GM12874 (cell line): Measurements from ENCODE around the gene NDEL1.

ENCODE experiments used
- TF ChIP-seq, protein P1 (sequence below): IDR thresholded peaks from 2 replicates; pipeline ENCODE4 v1.5.1; 2011; ENCODE audit warnings: low read depth, mild to moderate bottlenecking, control low read depth, low read length, moderate library complexity; ENCODE audit not compliant: insufficient read depth

Gene NDEL1

DNA sequence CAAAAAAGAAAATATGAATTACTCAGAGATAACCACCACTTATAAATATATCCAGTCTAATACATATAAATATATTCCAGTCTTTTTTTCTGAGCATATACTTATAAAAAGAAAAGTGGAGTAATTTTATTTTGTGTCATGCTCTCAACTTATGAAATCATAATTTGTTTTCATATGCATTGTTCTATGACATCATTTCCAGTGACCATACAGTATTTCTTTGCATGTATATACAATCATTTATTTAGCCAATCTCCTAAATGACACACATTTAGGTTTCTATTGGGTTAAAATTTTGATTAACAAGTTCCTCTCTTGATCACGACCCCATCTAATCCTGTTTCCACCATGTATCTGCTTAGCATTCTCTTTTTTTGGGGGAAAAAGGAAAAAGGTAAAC, 16.4 kb upstream of the NDEL1 start:
- TF ChIP-seq, protein P1, sequence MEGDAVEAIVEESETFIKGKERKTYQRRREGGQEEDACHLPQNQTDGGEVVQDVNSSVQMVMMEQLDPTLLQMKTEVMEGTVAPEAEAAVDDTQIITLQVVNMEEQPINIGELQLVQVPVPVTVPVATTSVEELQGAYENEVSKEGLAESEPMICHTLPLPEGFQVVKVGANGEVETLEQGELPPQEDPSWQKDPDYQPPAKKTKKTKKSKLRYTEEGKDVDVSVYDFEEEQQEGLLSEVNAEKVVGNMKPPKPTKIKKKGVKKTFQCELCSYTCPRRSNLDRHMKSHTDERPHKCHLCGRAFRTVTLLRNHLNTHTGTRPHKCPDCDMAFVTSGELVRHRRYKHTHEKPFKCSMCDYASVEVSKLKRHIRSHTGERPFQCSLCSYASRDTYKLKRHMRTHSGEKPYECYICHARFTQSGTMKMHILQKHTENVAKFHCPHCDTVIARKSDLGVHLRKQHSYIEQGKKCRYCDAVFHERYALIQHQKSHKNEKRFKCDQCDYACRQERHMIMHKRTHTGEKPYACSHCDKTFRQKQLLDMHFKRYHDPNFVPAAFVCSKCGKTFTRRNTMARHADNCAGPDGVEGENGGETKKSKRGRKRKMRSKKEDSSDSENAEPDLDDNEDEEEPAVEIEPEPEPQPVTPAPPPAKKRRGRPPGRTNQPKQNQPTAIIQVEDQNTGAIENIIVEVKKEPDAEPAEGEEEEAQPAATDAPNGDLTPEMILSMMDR, result no peak

DNA sequence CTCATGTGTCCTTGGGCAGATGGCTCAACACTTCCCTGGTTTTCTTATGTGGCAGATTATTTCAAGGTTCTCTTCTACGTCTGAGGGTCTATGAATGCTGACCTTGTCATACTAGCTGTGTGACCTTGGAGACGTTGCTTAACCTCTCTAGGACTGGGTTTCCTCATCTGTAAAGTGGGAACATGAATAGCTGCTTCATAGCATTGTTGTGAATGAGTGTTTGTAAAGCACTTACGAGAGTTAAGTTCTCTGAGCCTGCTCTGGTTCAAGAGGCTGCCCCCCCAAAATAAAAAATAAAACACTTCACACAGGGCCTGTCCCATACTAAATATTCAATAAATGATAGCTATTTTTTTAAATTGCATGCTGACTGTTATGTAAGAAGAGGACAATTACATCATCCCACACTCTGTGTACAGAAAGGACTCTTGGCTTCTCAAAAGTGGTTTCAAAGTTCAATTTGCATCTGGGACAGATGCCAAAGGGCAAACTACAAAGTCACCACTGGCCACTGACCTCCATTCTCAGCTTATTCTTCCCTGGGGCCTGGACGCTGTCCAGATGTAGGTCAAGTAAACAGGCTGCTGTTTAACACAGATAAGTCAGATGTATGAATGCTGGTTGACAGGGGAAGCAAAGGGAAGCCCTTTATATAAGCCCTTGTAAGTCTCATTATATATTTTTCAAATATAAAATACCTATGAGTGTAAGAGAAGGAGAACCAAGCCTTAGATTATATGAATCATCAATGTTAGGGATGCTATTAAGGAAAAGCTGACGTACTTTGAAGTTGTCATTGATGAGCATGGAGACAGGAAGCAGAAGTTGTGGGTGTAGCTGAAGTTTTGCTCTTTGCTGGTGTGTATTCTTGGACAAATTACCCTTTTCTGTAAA, 15.4 kb upstream of the NDEL1 start:
- TF ChIP-seq, protein P1, result no peak

DNA sequence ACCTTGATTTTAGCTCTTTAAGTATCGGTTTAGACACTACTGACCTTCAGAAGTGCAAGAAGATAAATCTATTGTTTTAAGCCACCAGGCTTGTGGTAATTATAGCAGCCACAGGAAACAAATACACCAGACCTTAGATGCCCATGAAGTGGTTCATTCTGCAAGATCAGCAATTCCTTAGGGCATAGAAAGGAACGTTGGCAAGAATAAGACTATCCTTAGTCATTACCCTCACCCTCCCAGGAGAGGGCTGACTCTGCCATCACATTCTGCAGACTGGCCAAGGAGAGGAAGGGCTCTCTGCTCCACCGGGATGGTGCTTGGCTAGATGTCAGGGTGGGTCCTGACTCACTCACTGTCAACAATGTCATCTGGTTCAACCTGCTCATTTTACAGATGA, 14.1 kb upstream of the NDEL1 start:
- TF ChIP-seq, protein P1, result no peak

DNA sequence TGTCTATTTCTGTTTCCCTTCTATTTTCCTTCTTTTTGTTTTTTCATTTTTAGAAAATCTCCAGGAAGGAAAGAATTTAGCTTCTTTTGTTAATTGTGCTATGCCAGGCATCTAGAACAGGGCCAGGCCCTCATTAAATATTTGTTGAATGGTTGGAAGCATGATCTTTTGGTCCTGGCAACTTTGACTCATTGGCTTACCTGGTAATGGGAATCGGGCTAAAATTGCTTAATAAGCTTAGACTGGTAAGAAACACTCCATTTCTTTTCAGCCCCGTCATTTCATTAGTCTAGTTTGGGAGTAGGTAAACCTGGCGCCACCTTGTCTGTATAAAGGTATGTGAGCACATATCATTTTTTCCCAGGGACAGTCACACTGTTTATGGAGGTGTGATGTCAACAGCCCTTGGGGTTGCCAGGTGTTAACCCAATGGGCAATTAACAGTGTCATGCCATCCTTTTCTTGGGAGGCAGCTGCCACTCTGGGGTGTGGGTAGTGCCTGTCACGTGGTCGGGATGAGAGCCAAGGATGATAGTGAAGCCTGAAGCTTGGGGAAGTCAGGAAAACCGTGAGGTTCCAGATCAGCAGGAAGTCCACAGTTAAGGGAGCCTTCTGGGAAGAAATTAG, 9.5 kb upstream of the NDEL1 start:
- TF ChIP-seq, protein P1, result no peak

DNA sequence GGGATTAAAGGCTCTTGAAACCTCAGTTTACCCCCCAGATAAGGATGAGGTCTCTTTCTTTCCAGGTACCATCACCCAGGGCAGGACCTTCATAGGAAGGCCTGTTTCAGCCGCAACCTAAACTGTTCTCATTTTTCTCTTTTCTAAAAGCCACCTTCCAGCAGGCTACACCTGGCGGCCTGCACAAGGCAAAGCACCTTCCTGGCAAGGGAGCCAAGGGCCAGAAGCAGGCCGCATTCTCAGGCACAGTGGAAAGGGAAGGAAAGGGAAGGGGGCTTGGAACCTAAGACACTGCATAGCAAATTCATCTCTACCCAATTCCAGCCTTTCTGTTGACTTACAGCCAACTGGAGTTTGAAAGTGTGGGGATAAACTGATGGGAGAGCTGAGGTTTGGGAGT, 8.9 kb upstream of the NDEL1 start:
- TF ChIP-seq, protein P1, result no peak

DNA sequence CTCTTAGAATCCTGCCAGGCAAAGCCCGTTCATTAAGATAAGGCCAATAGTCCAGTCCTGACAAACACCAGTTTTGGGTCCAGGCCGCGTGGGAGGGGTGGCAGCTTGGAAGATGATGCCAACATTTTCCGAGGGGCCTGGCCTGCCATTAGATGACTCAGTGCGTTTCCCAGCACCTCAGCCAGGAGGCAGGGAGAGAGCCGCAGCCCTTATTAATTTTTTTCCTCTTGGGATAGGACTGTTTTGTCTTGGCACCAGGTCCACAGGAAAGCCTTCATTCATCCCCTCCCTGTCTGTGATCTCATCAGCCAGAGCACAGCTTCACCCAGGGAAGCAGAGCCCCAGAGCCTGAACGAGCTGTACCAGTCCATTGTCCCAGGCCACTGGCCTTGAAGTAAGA, 4.7 kb upstream of the NDEL1 start:
- TF ChIP-seq, protein P1, result no peak

DNA sequence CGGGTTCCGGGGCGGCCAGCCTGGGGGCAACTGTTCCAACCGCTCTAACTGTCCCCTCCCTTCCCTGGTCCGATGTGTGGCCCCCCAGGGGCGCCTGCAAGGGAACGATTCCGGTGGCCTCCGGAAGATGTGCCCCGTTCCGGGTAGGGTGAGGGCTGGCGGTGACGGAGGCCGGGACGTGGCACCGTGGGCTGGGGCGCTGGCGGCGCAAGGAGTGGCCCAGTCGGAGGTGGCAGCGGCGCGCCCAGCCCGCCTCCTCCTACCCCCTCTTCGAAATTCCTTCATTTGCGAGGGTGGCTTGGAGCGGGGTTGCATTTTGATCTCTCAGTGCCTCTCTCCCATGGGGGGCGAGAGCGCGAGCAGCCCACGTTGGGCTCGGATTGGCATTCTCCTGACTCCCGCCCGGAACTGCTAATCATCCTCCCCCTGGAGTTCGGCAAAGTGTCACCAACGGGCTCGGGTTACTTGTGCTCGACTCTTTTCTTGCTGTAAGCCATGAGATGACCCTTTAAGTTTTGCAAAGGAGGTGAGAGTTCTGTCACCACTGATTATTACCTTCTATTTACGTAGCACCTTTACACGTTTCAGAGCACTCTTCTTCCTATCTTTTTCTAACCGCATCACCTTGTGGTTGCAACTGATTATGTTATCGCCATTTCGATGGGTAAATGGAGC, 622 bp downstream of the NDEL1 start:
- TF ChIP-seq, protein P1, result no peak
